BE2C (cell line): Measurements from ENCODE around the gene PTPA.

Experiments
- DNase-seq: peaks from one replicate; pipeline ENCODE4 v3.0.0-alpha.2; 2020
- H3K27me3 ChIP-seq: fragments of 250-450 bp; sonication (Bioruptor Pico); 2 replicates; pipeline ENCODE4 v1.5.1; 2020; ENCODE audit warnings: mild to moderate bottlenecking
- H3K36me3 ChIP-seq: fragments of 250-450 bp; sonication (Bioruptor Pico); 2 replicates; pipeline ENCODE4 v1.5.1; 2020; ENCODE audit warnings: mild to moderate bottlenecking
- H3K4me1 ChIP-seq: fragments of 250-450 bp; sonication (Bioruptor Pico); 2 replicates; pipeline ENCODE4 v1.5.1; 2020
- H3K4me3 ChIP-seq: 2 replicates; pipeline ENCODE4 v1.5.1; 2011; ENCODE audit warnings: low read depth, low read length
- H3K9me3 ChIP-seq: fragments of 250-450 bp; sonication (Bioruptor Pico); 2 replicates; pipeline ENCODE4 v1.5.1; 2020
- TF ChIP-seq, protein P1 (sequence below): IDR thresholded peaks from 2 replicates; pipeline ENCODE4 v1.5.1; 2012; ENCODE audit warnings: mild to moderate bottlenecking, low read depth, low read length

The PTPA gene

DNA sequence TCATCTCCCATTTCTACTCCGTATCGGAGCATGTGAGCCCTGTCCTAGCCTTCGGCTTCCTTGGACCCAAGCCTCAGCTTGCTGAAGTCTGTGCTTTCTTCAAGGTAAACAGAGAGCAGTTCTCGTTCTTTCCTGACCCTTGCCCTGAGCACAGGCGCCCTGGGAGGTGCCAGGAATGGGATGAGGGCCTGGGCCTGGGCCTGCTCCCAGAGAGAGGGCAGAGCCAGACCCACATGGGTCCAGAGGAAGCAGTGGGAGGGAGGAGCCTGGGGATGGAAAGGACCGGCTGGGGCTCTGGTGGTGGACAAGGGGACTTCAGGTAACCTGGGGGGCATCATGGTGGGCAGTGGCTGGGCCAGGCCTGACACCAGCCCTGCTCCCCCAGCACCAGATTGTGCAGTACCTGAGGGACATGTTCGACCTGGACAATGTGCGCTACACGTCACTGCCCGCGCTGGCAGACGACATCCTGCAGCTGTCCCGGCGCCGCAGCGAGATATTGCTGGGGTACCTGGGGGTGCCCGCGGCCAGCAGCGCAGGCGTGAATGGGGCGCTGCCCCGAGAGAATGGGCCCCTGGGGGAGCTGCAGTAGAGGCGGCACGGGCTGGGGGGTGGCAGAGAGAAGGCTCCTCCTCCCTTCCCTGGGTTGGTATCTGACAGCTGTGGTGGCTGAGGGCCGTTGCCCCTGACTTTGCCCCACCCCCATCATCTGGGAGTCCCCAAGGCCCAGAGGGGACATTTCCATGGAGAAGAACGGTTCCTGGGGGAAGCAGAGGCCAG is 41.2 kb upstream of the PTPA start:
- Histone ChIP-seq H3K36me3 (peaks cover 13% of the 10 kb centered on the region), H3K4me1 (peaks cover 16% of the 10 kb centered on the region), H3K27me3 (no peaks in the 10 kb centered on the region), H3K4me3 (no peak overlapping the region), H3K9me3 (no peaks in the 10 kb centered on the region)
- TF ChIP-seq, protein P1, sequence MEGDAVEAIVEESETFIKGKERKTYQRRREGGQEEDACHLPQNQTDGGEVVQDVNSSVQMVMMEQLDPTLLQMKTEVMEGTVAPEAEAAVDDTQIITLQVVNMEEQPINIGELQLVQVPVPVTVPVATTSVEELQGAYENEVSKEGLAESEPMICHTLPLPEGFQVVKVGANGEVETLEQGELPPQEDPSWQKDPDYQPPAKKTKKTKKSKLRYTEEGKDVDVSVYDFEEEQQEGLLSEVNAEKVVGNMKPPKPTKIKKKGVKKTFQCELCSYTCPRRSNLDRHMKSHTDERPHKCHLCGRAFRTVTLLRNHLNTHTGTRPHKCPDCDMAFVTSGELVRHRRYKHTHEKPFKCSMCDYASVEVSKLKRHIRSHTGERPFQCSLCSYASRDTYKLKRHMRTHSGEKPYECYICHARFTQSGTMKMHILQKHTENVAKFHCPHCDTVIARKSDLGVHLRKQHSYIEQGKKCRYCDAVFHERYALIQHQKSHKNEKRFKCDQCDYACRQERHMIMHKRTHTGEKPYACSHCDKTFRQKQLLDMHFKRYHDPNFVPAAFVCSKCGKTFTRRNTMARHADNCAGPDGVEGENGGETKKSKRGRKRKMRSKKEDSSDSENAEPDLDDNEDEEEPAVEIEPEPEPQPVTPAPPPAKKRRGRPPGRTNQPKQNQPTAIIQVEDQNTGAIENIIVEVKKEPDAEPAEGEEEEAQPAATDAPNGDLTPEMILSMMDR, result no peak
- no peak for DNase-seq

DNA sequence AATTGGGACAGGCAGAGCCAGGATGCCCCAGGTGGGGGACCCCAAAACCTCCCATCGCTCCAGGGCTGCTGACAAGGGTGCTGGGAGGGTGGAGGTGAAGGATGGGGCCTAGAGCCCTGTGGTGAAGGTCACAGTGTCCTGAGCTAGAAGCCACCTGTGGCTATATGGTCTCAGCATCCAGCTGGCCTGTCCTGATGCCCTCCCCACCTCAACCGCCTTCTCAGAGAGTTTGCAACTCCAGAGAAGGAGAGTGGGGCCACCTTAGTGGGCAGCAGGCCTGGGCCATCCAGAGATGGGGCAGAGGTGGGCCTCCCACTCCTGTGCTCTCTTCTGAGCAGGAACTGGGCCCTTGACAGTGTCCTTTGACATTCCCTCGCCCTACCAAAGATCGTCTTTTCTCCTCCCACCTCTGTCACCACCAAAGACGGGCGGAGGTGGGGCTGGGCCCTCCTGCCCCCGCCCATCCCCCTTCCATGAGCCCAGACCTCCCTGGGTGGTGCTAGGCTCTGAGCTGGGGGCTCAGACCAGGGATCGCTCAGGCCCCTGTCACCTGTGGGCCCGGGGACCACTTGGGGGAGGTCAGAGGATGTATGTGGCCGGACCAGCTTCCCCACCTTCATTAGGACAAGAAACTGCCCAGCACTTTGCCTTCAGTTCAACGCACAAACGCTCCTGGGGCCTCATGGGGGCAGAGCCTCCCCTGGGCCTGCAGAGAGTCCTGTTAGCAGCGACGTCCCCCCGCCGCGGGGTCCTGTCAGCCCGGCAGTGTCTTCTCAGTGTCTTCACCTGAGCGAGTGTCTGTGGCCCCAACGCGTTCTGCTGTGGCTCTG is 40.3 kb upstream of the PTPA start:
- H3K36me3 ChIP-seq, result peaks cover 9% of the 10 kb centered on the region

DNA sequence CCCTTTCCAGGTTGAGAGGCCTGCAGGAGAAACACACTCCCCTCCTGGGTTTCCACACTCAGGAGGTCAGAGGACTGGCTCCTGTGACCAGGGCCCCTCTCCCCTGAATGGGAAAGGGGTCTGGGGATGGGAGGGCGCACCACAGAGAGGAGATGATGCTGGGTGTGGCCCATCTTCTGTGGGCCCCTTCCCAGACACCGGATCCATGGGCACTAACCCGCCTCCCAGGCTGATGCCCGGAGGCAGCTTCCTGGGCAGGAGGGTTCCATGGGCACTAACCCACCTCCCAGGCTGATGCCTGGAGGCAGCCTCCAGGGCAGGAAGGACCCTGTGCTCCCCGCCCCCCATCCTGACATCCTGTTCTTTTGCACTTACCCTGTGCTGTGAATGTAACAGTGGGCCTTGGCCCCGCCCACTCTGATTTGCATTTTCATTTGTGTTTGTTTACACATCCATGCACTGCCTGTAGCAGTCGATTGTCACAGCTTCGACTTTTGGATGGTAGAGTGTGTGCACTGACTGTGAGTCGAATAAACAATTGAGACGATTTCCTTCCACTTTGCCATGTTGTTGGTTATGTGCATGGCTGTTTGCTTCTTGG is 39.6 kb upstream of the PTPA start:
- DNase-seq, result no peak
- Histone ChIP-seq H3K4me1 (peaks cover 16% of the 10 kb centered on the region), H3K4me3 (no peak overlapping the region), H3K9me3 (no peaks in the 10 kb centered on the region), H3K27me3 (no peaks in the 10 kb centered on the region), H3K36me3 (peaks cover 7% of the 10 kb centered on the region)
- TF ChIP-seq, protein P1, result no peak

More for the DNA sequence above, 40.3 kb upstream of the PTPA start:
- Histone ChIP-seq H3K4me1 (peaks cover 16% of the 10 kb centered on the region), H3K27me3 (no peaks in the 10 kb centered on the region), H3K9me3 (no peaks in the 10 kb centered on the region), H3K4me3 (no peak overlapping the region)
- TF ChIP-seq, protein P1, result no peak
- DNase-seq, result no peak

DNA sequence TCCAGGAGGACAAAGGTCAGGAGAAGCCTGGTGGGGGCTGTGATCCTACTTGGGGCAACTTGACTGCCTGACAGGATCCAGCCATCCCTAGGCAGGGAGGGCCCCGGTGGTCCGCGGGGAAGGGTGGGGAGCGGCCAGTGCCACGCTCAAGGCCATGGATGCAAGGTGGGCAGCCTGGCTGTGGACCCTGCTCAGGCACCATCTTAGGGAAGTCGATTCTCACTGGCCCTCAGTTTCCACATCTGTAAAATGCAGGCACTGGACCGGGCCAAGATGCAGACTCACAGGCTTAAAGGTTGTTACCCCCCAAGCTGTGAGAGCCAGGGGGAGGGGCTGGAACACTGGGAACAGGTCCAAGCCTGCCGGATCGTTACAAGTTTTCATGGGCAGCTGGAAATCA is 39.0 kb upstream of the PTPA start:
- no peak for DNase-seq
- H3K36me3 ChIP-seq, result peaks cover 7% of the 10 kb centered on the region
- H3K4me3 ChIP-seq, result no peak overlapping the region
- H3K27me3 ChIP-seq, result no peaks in the 10 kb centered on the region
- no peaks in the 10 kb centered on the region for H3K9me3 ChIP-seq
- TF ChIP-seq, protein P1, result no peak
- peaks cover 16% of the 10 kb centered on the region for H3K4me1 ChIP-seq

DNA sequence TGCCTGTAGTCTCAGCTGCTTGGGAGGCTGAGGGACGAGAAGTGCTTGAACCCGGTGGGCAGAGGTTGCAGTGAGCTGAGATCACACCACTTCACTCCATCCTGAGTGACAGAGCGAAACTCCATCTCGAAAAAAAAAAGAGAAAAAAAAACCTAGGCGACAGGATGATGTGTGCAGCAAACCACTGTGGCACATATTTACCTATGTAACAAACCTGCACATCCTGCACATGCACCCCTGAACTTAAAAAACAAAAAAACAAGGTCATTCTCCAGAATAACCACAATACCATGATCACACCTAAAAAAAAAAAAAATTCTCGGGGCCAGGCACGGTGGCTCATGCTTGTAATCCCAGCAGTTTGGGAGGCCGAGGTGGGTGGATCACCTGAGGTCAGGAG is 37.8 kb upstream of the PTPA start:
- Histone ChIP-seq H3K9me3 (no peaks in the 10 kb centered on the region), H3K4me1 (peaks cover 16% of the 10 kb centered on the region), H3K4me3 (no peak overlapping the region), H3K27me3 (no peaks in the 10 kb centered on the region), H3K36me3 (peaks cover 7% of the 10 kb centered on the region)
- no peak for DNase-seq
- TF ChIP-seq, protein P1, result no peak
